GM23338 (cell line): ENCODE results near the gene SUSD4. TPM values are rescaled to one million over a fixed set of nuclear protein-coding genes. Genes with fewer than 3 reads are reported as not detected.

Source experiments
- ATAC-seq: fragments of 200-7000 bp; cut with Tn5 transposase; 3 replicates; pipeline ENCODE4 v1.9.1; 2020
- DNase-seq: peaks from one replicate; pipeline ENCODE4 v3.0.0-alpha.2; 2015; ENCODE audit warnings: low spot score
- H2AFZ ChIP-seq: fragments of 200-600 bp; sonication (generic); 2 replicates; pipeline ENCODE4 v1.8.0; 2016; ENCODE audit warnings: antibody characterized with exemption, mild to moderate bottlenecking, moderate library complexity
- H3F3A ChIP-seq: fragments of 200-600 bp; sonication (generic); replicated peaks from 2 replicates; pipeline ENCODE4 v1.8.0; 2017; ENCODE audit warnings: antibody characterized with exemption, mixed run types, low read depth
- H3K27ac ChIP-seq: fragments of 200-600 bp; sonication (generic); 2 replicates; pipeline ENCODE4 v1.6.1; 2016; ENCODE audit warnings: low read depth
- H3K27me3 ChIP-seq: fragments of 200-600 bp; sonication (generic); 2 replicates; pipeline ENCODE4 v1.8.0; 2016; ENCODE audit warnings: mild to moderate bottlenecking, mixed run types, moderate library complexity; ENCODE audit not compliant: insufficient read depth
- H3K36me3 ChIP-seq: fragments of 200-600 bp; sonication (generic); 2 replicates; pipeline ENCODE4 v1.8.0; 2016; ENCODE audit warnings: mild to moderate bottlenecking; ENCODE audit not compliant: insufficient read depth
- H3K4me1 ChIP-seq: fragments of 200-600 bp; sonication (generic); 2 replicates; pipeline ENCODE4 v1.8.0; 2016; ENCODE audit warnings: mild to moderate bottlenecking, moderate library complexity; ENCODE audit not compliant: insufficient read depth
- H3K4me2 ChIP-seq: fragments of 200-600 bp; sonication (generic); 2 replicates; pipeline ENCODE4 v1.7.1; 2017; ENCODE audit warnings: mixed run types
- H3K4me3 ChIP-seq: fragments of 200-600 bp; sonication (generic); 2 replicates; pipeline ENCODE4 v1.6.1; 2016; ENCODE audit warnings: mixed run types
- H3K79me2 ChIP-seq: fragments of 200-600 bp; sonication (generic); replicated peaks from 2 replicates; pipeline ENCODE4 v1.8.0; 2017; ENCODE audit warnings: mild to moderate bottlenecking; ENCODE audit not compliant: insufficient read depth
- H3K9me2 ChIP-seq: fragments of 200-600 bp; sonication (generic); 2 replicates; pipeline ENCODE4 v1.8.0; 2017; ENCODE audit not compliant: insufficient read depth
- H4K20me1 ChIP-seq: fragments of 200-600 bp; sonication (generic); replicated peaks from 2 replicates; pipeline ENCODE4 v1.8.0; 2017; ENCODE audit warnings: mild to moderate bottlenecking; ENCODE audit not compliant: insufficient read depth
- H3K27ac Mint-ChIP-seq: 2 replicates; pipeline ENCODE4 v1.8.0; 2020; ENCODE audit warnings: inconsistent platforms, mild to moderate bottlenecking, moderate library complexity, mixed read lengths
- H3K27me3 Mint-ChIP-seq: 3 replicates; pipeline ENCODE4 v1.8.0; 2022; ENCODE audit warnings: low read depth, mild to moderate bottlenecking, moderate library complexity, mixed read lengths, inconsistent platforms; ENCODE audit not compliant: insufficient read depth, poor library complexity
- H3K36me3 Mint-ChIP-seq: 3 replicates; pipeline ENCODE4 v1.8.0; 2021; ENCODE audit warnings: low read depth, mild to moderate bottlenecking, inconsistent platforms, moderate library complexity, mixed read lengths
- H3K4me1 Mint-ChIP-seq: 3 replicates; pipeline ENCODE4 v1.8.0; 2020; ENCODE audit warnings: mild to moderate bottlenecking, inconsistent platforms, mixed read lengths
- H3K4me3 Mint-ChIP-seq: 3 replicates; pipeline ENCODE4 v1.8.0; 2021; ENCODE audit warnings: moderate library complexity, mild to moderate bottlenecking, inconsistent platforms, mixed read lengths
- H3K9me3 Mint-ChIP-seq: 3 replicates; pipeline ENCODE4 v1.8.0; 2020; ENCODE audit warnings: moderate library complexity, mild to moderate bottlenecking, inconsistent platforms, mixed read lengths
- CREB1 ChIP-seq: fragments of 250-450 bp; sonication (Bioruptor Pico); IDR thresholded peaks from 2 replicates; pipeline ENCODE4 v1.5.0; 2020; ENCODE audit warnings: low read depth, mild to moderate bottlenecking, moderate library complexity
- JUNB ChIP-seq: IDR thresholded peaks from one replicate; pipeline ENCODE4 v1.6.1; 2016; ENCODE audit warnings: antibody characterized with exemption; ENCODE audit not compliant: unreplicated experiment
- NANOG ChIP-seq: IDR thresholded peaks from 2 replicates; pipeline ENCODE4 v1.6.1; 2016; ENCODE audit warnings: antibody characterized with exemption, borderline replicate concordance
- STAT1 ChIP-seq: IDR thresholded peaks from one replicate; pipeline ENCODE4 v1.6.1; 2016; ENCODE audit warnings: antibody characterized with exemption; ENCODE audit not compliant: unreplicated experiment
- polyA plus RNA-seq: library from polyadenylated mRNA; unstranded; fragments of >200 nt; fragmentation: Nextera tagmentation; extraction: Ambion mirVana; gene quantifications from 2 replicates; pipeline ENCODE4 v1.2.1, GENCODE V29; 2016
- total RNA-seq: library from RNA; depleted of rRNA; stranded (reverse); fragments of >200 nt; shearing (Covaris generic); gene quantifications from 2 replicates; pipeline ENCODE4 v1.2.3, GENCODE V29; 2014
- TF ChIP-seq, protein P1 (sequence below): fragments of 250-450 bp; sonication (Bioruptor Pico); IDR thresholded peaks from 2 replicates; pipeline ENCODE4 v1.5.0; 2020; ENCODE audit warnings: mild to moderate bottlenecking, moderate library complexity
- TF ChIP-seq, protein P2 (sequence below): IDR thresholded peaks from 2 replicates; pipeline ENCODE4 v1.6.1; 2016; ENCODE audit warnings: antibody characterized with exemption
- TF ChIP-seq, protein P3 (sequence below), 2 experiments: fragments of 200-600 bp in 1 of 2; sonication (generic) in 1 of 2; conservative IDR thresholded peaks; 2 replicates each; pipeline versions ENCODE4 v1.5.1 to v1.6.1; 2016 to 2017; ENCODE audit warnings: antibody characterized with exemption in 2 of 2, low read depth in 2 of 2, mild to moderate bottlenecking in 2 of 2, moderate library complexity in 1 of 2

Gene SUSD4
- total and polyA plus RNA-seq, 2 experiments from 2014 or later, result 2.3 to 3.6 TPM

DNA sequence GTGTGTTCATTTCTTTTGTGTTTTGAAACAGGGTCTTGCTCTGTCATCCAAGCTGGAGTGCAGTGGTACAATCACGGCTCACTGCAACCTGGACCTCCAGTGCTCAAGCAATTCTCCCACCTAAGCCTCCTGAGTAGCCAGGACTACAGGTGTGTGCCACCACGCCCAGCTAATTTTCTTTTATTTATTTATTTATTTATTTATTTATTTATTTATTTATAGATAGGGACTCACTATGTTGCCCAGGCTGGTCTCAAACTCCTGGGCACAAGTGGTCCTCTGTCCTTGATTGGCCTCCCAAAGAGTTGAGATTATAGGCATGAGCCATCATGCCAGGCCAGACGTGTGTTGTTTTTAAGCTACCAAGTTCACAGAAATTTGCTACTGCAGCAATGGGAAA lies 177.2 kb downstream of the SUSD4 start:
- DNase-seq (no peak), ATAC-seq (no peak)
- no peaks in the 10 kb centered on the region for H3K36me3 ChIP-seq
- H3K4me3 Mint-ChIP-seq, result no peak overlapping the region
- no peaks in the 10 kb centered on the region for H4K20me1 ChIP-seq
- no peaks in the 10 kb centered on the region; the same call in 2 of the 3 replicates for H3K4me1 Mint-ChIP-seq
- H3K79me2 ChIP-seq, result no peaks in the 10 kb centered on the region
- no peaks in the 10 kb centered on the region for H3F3A ChIP-seq
- H3K27me3 ChIP-seq, result no peaks in the 10 kb centered on the region
- H3K4me2 ChIP-seq, result no peak overlapping the region
- no peak overlapping the region for H3K27ac ChIP-seq
- H3K9me2 ChIP-seq, result no peaks in the 10 kb centered on the region
- H3K27me3 Mint-ChIP-seq, result no peaks in the 10 kb centered on the region
- H2AFZ ChIP-seq, result no peak overlapping the region
- no peaks in the 10 kb centered on the region for H3K36me3 Mint-ChIP-seq
- H3K4me3 ChIP-seq, result no peak overlapping the region
- TF ChIP-seq JUNB (no peak), NANOG (no peak)
- TF ChIP-seq, protein P1, sequence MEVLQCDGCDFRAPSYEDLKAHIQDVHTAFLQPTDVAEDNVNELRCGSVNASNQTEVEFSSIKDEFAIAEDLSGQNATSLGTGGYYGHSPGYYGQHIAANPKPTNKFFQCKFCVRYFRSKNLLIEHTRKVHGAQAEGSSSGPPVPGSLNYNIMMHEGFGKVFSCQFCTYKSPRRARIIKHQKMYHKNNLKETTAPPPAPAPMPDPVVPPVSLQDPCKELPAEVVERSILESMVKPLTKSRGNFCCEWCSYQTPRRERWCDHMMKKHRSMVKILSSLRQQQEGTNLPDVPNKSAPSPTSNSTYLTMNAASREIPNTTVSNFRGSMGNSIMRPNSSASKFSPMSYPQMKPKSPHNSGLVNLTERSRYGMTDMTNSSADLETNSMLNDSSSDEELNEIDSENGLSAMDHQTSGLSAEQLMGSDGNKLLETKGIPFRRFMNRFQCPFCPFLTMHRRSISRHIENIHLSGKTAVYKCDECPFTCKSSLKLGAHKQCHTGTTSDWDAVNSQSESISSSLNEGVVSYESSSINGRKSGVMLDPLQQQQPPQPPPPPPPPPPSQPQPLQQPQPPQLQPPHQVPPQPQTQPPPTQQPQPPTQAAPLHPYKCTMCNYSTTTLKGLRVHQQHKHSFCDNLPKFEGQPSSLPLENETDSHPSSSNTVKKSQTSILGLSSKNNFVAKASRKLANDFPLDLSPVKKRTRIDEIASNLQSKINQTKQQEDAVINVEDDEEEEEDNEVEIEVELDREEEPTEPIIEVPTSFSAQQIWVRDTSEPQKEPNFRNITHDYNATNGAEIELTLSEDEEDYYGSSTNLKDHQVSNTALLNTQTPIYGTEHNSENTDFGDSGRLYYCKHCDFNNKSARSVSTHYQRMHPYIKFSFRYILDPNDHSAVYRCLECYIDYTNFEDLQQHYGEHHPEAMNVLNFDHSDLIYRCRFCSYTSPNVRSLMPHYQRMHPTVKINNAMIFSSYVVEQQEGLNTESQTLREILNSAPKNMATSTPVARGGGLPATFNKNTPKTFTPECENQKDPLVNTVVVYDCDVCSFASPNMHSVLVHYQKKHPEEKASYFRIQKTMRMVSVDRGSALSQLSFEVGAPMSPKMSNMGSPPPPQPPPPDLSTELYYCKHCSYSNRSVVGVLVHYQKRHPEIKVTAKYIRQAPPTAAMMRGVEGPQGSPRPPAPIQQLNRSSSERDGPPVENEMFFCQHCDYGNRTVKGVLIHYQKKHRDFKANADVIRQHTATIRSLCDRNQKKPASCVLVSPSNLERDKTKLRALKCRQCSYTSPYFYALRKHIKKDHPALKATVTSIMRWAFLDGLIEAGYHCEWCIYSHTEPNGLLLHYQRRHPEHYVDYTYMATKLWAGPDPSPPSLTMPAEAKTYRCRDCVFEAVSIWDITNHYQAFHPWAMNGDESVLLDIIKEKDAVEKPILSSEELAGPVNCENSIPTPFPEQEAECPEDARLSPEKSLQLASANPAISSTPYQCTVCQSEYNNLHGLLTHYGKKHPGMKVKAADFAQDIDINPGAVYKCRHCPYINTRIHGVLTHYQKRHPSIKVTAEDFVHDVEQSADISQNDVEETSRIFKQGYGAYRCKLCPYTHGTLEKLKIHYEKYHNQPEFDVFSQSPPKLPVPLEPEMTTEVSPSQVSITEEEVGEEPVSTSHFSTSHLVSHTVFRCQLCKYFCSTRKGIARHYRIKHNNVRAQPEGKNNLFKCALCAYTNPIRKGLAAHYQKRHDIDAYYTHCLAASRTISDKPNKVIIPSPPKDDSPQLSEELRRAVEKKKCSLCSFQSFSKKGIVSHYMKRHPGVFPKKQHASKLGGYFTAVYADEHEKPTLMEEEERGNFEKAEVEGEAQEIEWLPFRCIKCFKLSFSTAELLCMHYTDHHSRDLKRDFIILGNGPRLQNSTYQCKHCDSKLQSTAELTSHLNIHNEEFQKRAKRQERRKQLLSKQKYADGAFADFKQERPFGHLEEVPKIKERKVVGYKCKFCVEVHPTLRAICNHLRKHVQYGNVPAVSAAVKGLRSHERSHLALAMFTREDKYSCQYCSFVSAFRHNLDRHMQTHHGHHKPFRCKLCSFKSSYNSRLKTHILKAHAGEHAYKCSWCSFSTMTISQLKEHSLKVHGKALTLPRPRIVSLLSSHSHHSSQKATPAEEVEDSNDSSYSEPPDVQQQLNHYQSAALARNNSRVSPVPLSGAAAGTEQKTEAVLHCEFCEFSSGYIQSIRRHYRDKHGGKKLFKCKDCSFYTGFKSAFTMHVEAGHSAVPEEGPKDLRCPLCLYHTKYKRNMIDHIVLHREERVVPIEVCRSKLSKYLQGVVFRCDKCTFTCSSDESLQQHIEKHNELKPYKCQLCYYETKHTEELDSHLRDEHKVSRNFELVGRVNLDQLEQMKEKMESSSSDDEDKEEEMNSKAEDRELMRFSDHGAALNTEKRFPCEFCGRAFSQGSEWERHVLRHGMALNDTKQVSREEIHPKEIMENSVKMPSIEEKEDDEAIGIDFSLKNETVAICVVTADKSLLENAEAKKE (CRISPR knock-in tag), result no peak
- TF ChIP-seq, protein P2, sequence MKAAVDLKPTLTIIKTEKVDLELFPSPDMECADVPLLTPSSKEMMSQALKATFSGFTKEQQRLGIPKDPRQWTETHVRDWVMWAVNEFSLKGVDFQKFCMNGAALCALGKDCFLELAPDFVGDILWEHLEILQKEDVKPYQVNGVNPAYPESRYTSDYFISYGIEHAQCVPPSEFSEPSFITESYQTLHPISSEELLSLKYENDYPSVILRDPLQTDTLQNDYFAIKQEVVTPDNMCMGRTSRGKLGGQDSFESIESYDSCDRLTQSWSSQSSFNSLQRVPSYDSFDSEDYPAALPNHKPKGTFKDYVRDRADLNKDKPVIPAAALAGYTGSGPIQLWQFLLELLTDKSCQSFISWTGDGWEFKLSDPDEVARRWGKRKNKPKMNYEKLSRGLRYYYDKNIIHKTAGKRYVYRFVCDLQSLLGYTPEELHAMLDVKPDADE, result no peak
- no peaks in the 10 kb centered on the region for H3K9me3 Mint-ChIP-seq
- H3K27ac Mint-ChIP-seq, result no peak overlapping the region
- no peaks in the 10 kb centered on the region for H3K4me1 ChIP-seq

DNA sequence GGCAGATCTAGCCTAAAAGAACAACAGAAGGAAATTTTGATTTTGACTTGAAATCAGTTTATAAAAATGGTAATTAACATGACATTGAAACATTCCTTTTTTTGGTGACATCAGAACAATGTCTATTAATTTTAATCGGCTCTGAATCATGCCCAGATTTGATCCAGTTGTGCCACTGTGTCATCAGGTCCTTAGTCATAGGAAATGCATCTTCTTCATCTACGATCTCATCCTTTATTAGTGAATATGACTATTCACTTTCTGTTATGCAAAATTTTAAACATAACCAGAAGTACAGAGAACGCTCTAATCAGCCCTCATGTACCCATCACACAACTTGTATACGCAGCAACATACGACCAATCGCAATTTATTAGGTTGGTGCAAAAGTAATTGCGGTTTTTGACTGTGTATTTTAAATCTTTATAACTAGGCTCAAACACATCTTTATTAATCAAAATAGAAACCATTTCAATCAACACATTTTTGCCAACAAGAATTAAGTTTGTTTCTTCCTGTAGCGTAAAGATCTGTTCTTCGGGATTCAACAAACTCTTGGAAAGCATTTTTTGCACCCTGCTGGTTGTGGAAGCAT lies 180.6 kb downstream of the SUSD4 start:
- no peak overlapping the region for H2AFZ ChIP-seq
- no peaks in the 10 kb centered on the region for H3K9me3 Mint-ChIP-seq
- H3K9me2 ChIP-seq, result no peaks in the 10 kb centered on the region
- no peaks in the 10 kb centered on the region for H3K36me3 Mint-ChIP-seq
- no peaks in the 10 kb centered on the region for H3K27me3 ChIP-seq
- DNase-seq, result no peak
- H3K36me3 ChIP-seq, result no peaks in the 10 kb centered on the region
- H3K4me3 Mint-ChIP-seq, result no peak overlapping the region
- no peak overlapping the region for H3K27ac Mint-ChIP-seq
- H3K4me1 Mint-ChIP-seq, result peaks cover 15% of the 10 kb centered on the region
- no peaks in the 10 kb centered on the region for H3K79me2 ChIP-seq
- no peaks in the 10 kb centered on the region for H3F3A ChIP-seq
- H3K27ac ChIP-seq, result no peak overlapping the region
- H3K4me2 ChIP-seq, result no peak overlapping the region
- peaks cover 5% of the 10 kb centered on the region for H3K27me3 Mint-ChIP-seq
- ATAC-seq, result no peak
- no peak overlapping the region for H3K4me3 ChIP-seq
- no peaks in the 10 kb centered on the region for H3K4me1 ChIP-seq
- H4K20me1 ChIP-seq, result no peaks in the 10 kb centered on the region
- TF ChIP-seq STAT1 (no peak), CREB1 (no peak), JUNB (no peak)
- TF ChIP-seq, protein P3, sequence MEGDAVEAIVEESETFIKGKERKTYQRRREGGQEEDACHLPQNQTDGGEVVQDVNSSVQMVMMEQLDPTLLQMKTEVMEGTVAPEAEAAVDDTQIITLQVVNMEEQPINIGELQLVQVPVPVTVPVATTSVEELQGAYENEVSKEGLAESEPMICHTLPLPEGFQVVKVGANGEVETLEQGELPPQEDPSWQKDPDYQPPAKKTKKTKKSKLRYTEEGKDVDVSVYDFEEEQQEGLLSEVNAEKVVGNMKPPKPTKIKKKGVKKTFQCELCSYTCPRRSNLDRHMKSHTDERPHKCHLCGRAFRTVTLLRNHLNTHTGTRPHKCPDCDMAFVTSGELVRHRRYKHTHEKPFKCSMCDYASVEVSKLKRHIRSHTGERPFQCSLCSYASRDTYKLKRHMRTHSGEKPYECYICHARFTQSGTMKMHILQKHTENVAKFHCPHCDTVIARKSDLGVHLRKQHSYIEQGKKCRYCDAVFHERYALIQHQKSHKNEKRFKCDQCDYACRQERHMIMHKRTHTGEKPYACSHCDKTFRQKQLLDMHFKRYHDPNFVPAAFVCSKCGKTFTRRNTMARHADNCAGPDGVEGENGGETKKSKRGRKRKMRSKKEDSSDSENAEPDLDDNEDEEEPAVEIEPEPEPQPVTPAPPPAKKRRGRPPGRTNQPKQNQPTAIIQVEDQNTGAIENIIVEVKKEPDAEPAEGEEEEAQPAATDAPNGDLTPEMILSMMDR (conservative IDR thresholded peaks at IDR 0.05; ENCODE audit: low read depth in 2 of 2), result no peak
